Measurements from ENCODE around the gene TBX22. TPM values are rescaled to one million over a fixed set of nuclear protein-coding genes. Genes with fewer than 3 reads are reported as not detected.

The TBX22 gene
- not detected in 5 replicates for total RNA-seq (2022; extraction: Qiagen RNA extraction)

GRCh38 chrX:80014141-80014940 lies at the start of gene TBX22:
TSS of gene TBX22 (plus strand) at chrX:80014753. CDS start at chrX:80022270, 7,517 bp downstream.

